Activated naive CD4-positive, alpha-beta T cell treated with anti-CD3 and anti-CD28 coated beads, Interleukin-2, amount 50 U/mL, for 24 hours (primary cell): ENCODE data around the gene TBC1D8.

Experiments used
- H3K27ac Mint-ChIP-seq: one replicate; pipeline ENCODE4 v1.8.0; 2021; ENCODE audit warnings: mild to moderate bottlenecking, mixed read lengths
- H3K27me3 Mint-ChIP-seq: one replicate; pipeline ENCODE4 v1.8.0; 2021; ENCODE audit warnings: mixed read lengths
- H3K36me3 Mint-ChIP-seq: one replicate; pipeline ENCODE4 v1.8.0; 2021; ENCODE audit warnings: mixed read lengths
- H3K4me1 Mint-ChIP-seq: one replicate; pipeline ENCODE4 v1.8.0; 2021; ENCODE audit warnings: mixed read lengths
- H3K4me3 Mint-ChIP-seq: one replicate; pipeline ENCODE4 v1.8.0; 2021; ENCODE audit warnings: mild to moderate bottlenecking, mixed read lengths
- H3K9me3 Mint-ChIP-seq: one replicate; pipeline ENCODE4 v1.8.0; 2021; ENCODE audit warnings: mixed read lengths

TBC1D8 gene

GRCh38 chr2:101112772-101113157 lies 38.4 kb downstream of the TBC1D8 start:
- Mint-ChIP-seq H3K27me3 (no peaks in the 10 kb centered on the region), H3K27ac (no peak overlapping the region), H3K4me1 (peaks cover 4% of the 10 kb centered on the region), H3K4me3 (no peak overlapping the region), H3K9me3 (no peaks in the 10 kb centered on the region), H3K36me3 (no peaks in the 10 kb centered on the region)

GRCh38 chr2:101111917-101112771 lies 39.0 kb downstream of the TBC1D8 start:
- Mint-ChIP-seq H3K27me3 (no peaks in the 10 kb centered on the region), H3K36me3 (no peaks in the 10 kb centered on the region), H3K9me3 (no peaks in the 10 kb centered on the region), H3K4me3 (no peak overlapping the region), H3K27ac (no peak overlapping the region), H3K4me1 (peaks cover 4% of the 10 kb centered on the region)

GRCh38 chr2:101111262-101111838 lies 39.8 kb downstream of the TBC1D8 start:
- H3K4me1 Mint-ChIP-seq: peaks cover 4% of the 10 kb centered on the region

DNA sequence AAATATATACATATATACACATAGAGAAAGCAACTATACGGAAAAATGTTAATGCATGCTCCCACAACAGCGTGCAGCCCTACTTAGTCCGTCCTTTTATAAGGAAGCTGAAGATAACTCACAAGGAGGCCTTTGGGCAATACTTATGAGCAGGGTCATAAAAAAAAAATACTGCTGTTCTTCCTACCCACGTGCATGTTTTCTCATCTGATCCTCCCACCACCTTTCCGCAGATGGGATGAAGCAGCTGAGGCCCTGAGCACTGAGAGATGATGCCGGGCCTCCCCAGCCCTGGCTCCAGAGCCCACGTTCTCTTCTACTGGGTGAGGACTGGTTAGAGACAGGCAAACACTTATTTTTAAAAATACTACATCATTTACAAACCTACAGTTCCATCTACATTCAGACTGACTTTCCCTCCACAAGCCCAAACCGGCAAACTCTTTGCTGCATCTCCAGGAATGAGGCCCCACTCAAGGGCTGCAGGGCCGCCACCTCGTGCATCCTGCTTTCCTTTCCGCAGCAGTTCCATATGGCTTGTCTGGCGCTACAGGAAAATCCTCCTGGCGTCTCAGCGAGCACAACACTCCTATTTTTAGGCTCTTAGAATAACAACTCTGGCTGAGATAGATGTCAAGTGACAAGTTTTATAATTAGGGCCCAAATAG lies 41.6 kb downstream of the TBC1D8 start:
- H3K27me3 Mint-ChIP-seq: no peaks in the 10 kb centered on the region
- H3K36me3 Mint-ChIP-seq: no peaks in the 10 kb centered on the region
- H3K9me3 Mint-ChIP-seq: no peaks in the 10 kb centered on the region
- no peak overlapping the region for H3K4me3 Mint-ChIP-seq
- peaks cover 4% of the 10 kb centered on the region for H3K4me1 Mint-ChIP-seq
- H3K27ac Mint-ChIP-seq: no peak overlapping the region

More at GRCh38 chr2:101111262-101111838, 39.8 kb downstream of the TBC1D8 start:
- no peak overlapping the region for H3K4me3 Mint-ChIP-seq
- no peaks in the 10 kb centered on the region for H3K9me3 Mint-ChIP-seq
- H3K36me3 Mint-ChIP-seq: no peaks in the 10 kb centered on the region
- no peak overlapping the region for H3K27ac Mint-ChIP-seq
- H3K27me3 Mint-ChIP-seq: no peaks in the 10 kb centered on the region

GRCh38 chr2:101108357-101108756 lies 42.8 kb downstream of the TBC1D8 start:
- no peaks in the 10 kb centered on the region for H3K36me3 Mint-ChIP-seq
- H3K4me3 Mint-ChIP-seq: no peak overlapping the region
- no peaks in the 10 kb centered on the region for H3K27me3 Mint-ChIP-seq
- H3K27ac Mint-ChIP-seq: no peak overlapping the region
- H3K9me3 Mint-ChIP-seq: no peaks in the 10 kb centered on the region
- peaks cover 1% of the 10 kb centered on the region for H3K4me1 Mint-ChIP-seq

GRCh38 chr2:101107241-101107640 lies 43.9 kb downstream of the TBC1D8 start:
- H3K36me3 Mint-ChIP-seq: peaks cover 4% of the 10 kb centered on the region
- H3K27ac Mint-ChIP-seq: no peak overlapping the region
- peaks cover 5% of the 10 kb centered on the region for H3K9me3 Mint-ChIP-seq
- no peak overlapping the region for H3K4me3 Mint-ChIP-seq
- H3K4me1 Mint-ChIP-seq: no peaks in the 10 kb centered on the region
- H3K27me3 Mint-ChIP-seq: no peaks in the 10 kb centered on the region

GRCh38 chr2:101106453-101107181 lies 44.6 kb downstream of the TBC1D8 start:
- H3K36me3 Mint-ChIP-seq: peaks cover 4% of the 10 kb centered on the region

GRCh38 chr2:101105654-101106053 lies 45.5 kb downstream of the TBC1D8 start:
- Mint-ChIP-seq H3K27ac (no peak overlapping the region), H3K9me3 (peaks cover 10% of the 10 kb centered on the region), H3K4me3 (no peak overlapping the region), H3K4me1 (no peaks in the 10 kb centered on the region), H3K36me3 (peaks cover 4% of the 10 kb centered on the region), H3K27me3 (no peaks in the 10 kb centered on the region)

More at GRCh38 chr2:101106453-101107181, 44.6 kb downstream of the TBC1D8 start:
- Mint-ChIP-seq H3K27me3 (no peaks in the 10 kb centered on the region), H3K4me1 (no peaks in the 10 kb centered on the region), H3K4me3 (no peak overlapping the region), H3K27ac (no peak overlapping the region), H3K9me3 (peaks cover 6% of the 10 kb centered on the region)

DNA sequence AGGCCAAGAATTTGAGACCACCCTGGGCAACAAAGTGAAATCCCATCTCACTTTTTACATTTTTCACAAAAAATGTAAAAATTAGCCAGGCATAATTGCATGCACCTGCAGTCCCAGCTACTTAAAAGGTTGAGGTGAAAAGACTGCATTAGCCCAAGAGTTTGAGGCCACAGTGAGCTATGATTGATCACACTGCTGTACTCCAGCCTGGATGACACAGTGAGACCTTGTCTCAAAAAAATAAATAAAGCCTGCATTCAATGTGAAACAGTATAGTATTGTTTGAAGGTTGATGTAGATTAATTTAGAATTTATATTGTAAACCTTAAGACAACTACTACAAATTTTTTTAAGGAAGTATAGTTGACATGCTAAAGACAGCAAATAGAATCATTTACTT lies 53.5 kb downstream of the TBC1D8 start:
- Mint-ChIP-seq H3K4me1 (no peaks in the 10 kb centered on the region), H3K9me3 (peaks cover 20% of the 10 kb centered on the region), H3K27me3 (peaks cover 2% of the 10 kb centered on the region), H3K27ac (no peak overlapping the region), H3K4me3 (no peak overlapping the region), H3K36me3 (peaks cover 12% of the 10 kb centered on the region)

DNA sequence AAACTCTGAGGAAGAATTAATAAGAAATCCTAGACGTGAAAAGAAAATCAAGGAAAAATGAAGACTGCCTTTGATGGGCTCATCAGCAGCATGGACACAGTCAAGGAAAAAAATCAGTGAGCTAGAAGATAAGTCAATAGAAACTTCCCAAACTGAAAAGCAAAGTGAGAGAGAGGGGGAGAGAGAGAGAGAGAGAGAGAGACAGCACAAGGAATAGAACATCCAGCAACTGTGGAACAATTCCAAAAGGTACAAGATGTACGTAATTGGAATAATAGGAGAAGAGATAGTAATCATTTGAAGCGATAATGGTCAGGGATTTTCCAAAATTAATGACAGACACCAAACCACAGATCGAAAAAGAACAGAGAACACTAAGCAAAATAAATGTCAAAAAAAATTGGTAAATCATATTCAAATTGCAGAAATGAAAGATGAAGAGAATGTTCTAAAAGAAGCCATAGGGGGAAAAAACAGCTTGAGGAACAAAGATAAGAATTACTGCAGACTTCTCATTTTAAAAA lies 54.5 kb downstream of the TBC1D8 start:
- H3K9me3 Mint-ChIP-seq: peaks cover 15% of the 10 kb centered on the region
- H3K4me3 Mint-ChIP-seq: no peak overlapping the region
- H3K36me3 Mint-ChIP-seq: peaks cover 9% of the 10 kb centered on the region
- H3K27ac Mint-ChIP-seq: no peak overlapping the region
- H3K27me3 Mint-ChIP-seq: peaks cover 2% of the 10 kb centered on the region
- H3K4me1 Mint-ChIP-seq: no peaks in the 10 kb centered on the region

GRCh38 chr2:101094351-101094750 lies 56.8 kb downstream of the TBC1D8 start:
- H3K27me3 Mint-ChIP-seq: peaks cover 2% of the 10 kb centered on the region
- peaks cover 8% of the 10 kb centered on the region for H3K9me3 Mint-ChIP-seq
- H3K4me1 Mint-ChIP-seq: no peaks in the 10 kb centered on the region
- H3K27ac Mint-ChIP-seq: no peak overlapping the region
- H3K4me3 Mint-ChIP-seq: no peak overlapping the region
- H3K36me3 Mint-ChIP-seq: peaks cover 9% of the 10 kb centered on the region

DNA sequence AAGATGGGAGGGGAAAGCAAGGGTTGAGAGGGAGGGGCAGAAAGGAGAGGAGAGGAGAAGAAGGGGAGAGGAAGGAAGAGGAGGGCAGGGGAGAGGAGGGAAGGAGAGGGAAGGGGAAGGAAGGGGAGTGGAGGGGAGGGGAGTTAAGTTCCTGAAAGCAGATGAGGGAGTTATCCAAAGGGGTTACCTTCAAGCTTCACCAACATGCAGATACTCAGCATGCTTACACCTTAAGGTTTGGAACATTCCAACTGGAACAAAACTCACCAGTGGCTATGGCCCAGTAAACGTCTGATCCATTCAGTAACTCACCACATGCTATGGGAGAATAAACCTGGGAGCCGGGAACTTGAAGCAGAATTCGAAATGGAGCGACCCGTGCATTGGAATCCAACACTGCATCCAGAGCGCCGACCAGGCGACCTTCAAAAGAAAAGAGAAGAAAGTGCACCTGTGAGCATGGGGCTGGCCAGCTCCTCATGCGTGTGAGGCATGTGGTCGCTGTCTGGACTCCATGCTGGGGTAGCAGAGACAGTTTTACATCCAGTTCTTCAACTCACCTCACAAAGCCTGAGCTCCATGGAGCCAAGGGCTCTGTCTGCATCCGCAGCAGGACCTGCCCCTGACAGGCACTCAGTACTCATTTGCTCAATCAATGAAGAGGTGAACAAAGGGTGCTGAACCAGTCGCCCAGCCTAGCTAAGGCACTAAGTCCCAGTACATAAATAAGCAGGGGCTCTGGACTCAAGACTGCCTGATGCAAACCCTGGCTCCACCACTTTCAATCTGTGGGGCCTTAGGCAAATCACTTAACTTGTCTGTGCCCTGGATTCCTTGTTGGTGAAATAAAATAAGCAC lies 61.0 kb downstream of the TBC1D8 start:
- Mint-ChIP-seq H3K9me3 (no peaks in the 10 kb centered on the region), H3K27ac (no peak overlapping the region), H3K4me3 (no peak overlapping the region), H3K36me3 (no peaks in the 10 kb centered on the region), H3K4me1 (peaks cover 3% of the 10 kb centered on the region), H3K27me3 (peaks cover 2% of the 10 kb centered on the region)

GRCh38 chr2:101089419-101089818 lies 61.8 kb downstream of the TBC1D8 start:
- Mint-ChIP-seq H3K9me3 (no peaks in the 10 kb centered on the region), H3K27ac (no peak overlapping the region), H3K4me3 (no peak overlapping the region), H3K36me3 (no peaks in the 10 kb centered on the region), H3K4me1 (peaks cover 3% of the 10 kb centered on the region), H3K27me3 (peaks cover 2% of the 10 kb centered on the region)

DNA sequence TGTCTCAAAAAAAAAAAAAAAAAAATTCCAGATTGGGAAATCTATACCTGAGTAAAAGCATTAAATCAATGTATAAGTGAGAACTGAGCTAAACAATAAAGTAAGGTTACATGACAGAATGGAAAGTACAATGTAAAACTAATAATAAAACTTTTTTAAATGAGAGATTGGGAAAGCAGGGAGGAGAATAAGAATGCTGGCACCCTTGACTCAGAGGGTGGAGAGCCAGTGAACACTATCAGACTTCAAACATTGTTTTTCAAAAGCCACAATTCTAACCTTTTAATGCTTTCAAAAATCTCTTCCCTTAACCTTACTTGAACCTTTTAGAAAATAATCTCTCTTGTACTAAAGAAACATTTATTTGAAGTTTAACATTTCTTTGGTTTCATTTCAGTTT lies 63.5 kb downstream of the TBC1D8 start:
- H3K27me3 Mint-ChIP-seq: no peaks in the 10 kb centered on the region
- no peaks in the 10 kb centered on the region for H3K9me3 Mint-ChIP-seq
- H3K27ac Mint-ChIP-seq: no peak overlapping the region
- no peak overlapping the region for H3K4me3 Mint-ChIP-seq
- H3K4me1 Mint-ChIP-seq: peaks cover 3% of the 10 kb centered on the region
- H3K36me3 Mint-ChIP-seq: no peaks in the 10 kb centered on the region
